Measurements from ENCODE around the gene TARS3.

- TF ChIP-seq CTCF (IDR thresholded peaks at IDR 0.05; ENCODE audit: poor library complexity) (peak; percentile 87), EZH2 (IDR thresholded peaks at IDR 0.05; ENCODE audit: borderline replicate concordance) (no peak), EZH2phosphoT487 (IDR thresholded peaks at IDR 0.05; ENCODE audit: low read depth, severe bottlenecking, unreplicated experiment) (no peak)
These were observed 83.0 kb downstream of the TARS3 start for GRCh38 chr15:101641129-101641764.

All from hepatocyte (in vitro differentiated cells).